HG03442 (cell line): ENCODE data around the gene UBE2N.
"Not testable (repeated sequence)": the region's sequence is repeated elsewhere in the genome, so short reads cannot be mapped to it uniquely, and the experiment has no call there.

Experiments used
- ATAC-seq: cut with Tn5 transposase; IDR thresholded peaks from one replicate; pipeline ENCODE4 v1.9.1; 2021; ENCODE audit warnings: mild to moderate bottlenecking, moderate library complexity; ENCODE audit not compliant: unreplicated experiment

Gene UBE2N

DNA sequence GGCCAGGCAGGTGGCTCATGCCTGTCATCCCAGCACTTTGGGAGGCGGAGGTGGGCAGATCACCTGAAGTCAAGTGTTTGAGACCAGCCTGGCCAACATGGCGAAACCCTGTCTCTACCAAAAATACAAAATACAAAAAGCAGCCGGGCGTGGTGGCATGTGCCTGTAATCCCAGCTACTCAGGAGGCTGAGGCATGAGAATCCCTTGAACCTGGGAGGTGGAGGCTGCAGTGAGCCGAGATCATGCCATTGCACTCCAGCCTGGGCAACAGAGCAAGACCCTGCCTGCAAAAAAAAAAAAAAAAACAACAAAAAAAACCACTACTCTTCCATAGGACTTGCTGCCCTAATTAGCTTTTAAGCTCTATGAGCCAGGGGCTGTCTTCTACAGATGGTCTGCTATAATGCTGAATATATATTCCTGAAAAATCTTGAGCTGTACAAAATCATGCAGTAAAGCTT, 59.7 kb downstream of the UBE2N start:
- not testable (repeated sequence) for ATAC-seq

DNA sequence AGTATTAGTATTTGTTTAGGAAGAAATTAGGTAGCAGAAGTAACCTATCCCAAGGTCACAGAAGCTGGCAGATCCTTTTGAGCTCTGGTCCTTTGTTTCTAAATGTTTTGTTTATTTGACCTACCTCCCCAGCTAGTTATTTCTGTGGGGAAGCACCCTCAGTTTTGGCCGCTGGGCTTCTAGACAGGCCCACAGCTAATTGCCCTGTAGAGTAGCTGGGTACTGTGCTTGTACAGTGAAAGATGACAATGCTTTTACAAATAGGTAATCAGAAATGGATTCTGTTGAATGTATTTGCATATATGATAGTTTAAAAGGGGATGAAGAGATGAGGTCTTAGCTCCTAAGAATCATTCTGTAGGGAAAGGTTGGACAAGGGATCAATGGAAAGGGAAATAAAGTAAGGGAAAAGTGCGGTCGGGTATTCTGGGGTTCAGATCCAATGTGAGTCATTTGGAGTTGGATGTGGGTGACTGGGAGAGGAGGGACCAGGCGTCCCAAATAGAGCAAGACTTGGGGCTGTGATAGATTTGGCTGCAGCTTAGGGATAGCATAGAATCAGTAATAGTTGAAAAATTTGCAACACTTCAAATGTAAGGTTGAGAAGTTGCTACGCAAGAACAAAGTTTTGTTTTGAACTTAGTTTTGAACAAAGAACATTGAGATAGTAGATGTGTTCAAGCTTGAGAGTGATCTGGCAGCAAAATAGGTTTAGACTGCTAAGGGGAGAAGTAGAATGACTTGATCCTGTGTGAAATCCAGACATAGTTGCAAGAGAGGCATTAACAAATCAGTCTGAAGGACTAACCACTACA, 60.4 kb downstream of the UBE2N start:
- ATAC-seq: no peak

- no peak for ATAC-seq
Measured at GRCh38 chr12:93380480-93381121, 61.1 kb downstream of the UBE2N start.

DNA sequence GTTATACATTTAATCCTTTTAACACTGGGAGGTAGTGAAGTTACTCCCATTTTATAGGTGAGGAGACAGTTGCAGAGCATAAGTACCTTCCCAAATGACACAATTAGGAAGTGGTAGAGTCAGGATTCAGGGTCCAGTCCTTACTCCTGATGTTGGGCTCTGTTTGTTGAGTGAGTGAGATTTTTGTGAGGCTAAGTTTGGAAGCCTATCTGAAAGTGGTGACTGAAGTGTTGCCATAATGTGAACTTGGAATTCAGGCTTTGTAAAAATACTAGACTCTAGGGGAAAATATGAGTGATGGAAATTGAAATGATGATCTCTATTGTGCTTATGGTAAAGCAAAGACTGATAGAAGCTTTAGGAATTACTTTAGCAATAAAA, 61.8 kb downstream of the UBE2N start:
- ATAC-seq: no peak

DNA sequence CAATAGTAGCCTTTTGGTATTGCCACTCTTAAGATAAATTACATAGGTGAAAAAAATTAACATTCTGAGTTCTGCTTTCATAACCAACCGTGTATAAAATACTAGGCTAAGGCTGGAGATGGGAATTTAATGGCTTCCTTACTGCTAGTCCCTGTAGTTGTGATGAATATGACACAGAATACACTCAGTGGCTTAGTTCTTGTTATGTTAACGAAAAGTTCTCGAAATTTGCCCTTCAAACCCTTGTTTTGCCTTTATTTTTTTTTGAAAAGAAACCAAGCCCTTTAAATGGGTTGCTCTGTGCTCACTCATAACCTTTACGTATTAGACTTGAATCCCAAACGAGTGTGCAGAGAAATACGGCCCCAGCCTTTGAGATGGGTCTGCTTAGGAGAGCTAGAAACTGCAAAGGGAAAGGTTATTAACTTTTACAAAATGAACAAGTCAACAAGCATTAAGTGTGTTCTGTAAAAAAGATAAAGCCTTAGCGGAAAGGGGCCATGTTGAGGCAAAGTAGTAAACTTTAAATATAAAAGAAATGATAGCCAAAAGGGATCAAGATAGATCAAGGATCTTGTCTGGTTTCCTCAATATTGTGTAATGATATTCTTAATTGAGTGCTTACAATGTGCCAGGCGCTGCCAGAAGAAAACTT, 62.3 kb downstream of the UBE2N start:
- ATAC-seq: no peak

DNA sequence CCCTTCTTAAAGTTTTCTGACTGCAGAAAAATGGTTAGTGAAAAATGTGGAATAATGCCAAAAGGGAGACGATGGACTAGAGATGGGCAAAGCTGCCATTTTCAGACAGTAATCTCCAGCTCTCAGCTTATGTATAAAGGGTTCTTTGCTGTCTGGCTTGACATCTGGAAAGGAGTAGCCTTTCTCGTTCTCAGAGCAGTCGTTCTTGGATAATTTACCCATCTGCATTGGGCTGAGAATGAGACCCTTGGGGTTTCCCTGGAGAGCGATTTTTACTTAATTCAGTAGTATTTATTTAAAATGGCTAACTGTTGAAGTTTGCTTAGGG, 62.8 kb downstream of the UBE2N start:
- ATAC-seq: no peak

DNA sequence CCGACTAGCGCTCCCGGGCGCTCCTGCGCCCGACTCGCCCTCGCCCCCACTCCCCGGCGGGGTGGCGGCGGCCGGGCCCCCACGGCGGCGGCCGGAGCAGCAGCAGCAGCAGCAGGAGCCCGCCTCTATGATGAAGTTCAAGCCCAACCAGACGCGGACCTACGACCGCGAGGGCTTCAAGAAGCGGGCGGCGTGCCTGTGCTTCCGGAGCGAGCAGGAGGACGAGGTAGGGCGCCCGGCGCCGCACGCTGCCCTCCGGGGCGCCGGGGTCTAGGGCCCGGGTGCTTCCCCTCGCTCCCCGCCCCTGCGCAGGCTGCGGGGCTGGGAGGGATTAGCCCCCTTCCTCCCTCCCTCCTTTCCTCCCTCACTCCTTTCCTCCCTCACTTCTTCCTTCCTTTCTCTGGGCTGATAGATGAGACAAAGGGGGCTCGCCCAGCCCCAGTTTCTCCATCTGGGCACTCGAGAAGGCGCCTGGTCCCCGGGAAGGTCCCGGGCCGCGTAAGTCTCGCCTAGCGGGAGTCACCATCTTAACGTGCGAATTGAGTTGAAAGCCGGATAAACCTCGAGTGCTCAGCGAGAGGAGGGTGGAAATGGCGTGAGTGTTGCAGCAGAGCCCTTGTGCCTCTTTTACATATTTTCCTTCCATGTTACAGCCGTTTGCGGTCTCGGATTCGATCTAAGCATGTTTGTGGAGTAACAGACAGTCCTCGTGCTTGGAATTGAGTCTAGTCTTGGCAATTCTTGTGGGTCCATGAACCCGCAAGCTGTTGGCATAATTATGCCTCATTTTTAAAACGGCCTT, 63.4 kb downstream of the UBE2N start:
- peak; percentile 23 for ATAC-seq

- peak; percentile 61 for ATAC-seq
Measured at GRCh38 chr12:93377252-93378195, 64.2 kb downstream of the UBE2N start, which contains the start of gene NUDT4. Gene NUDT4 (plus strand): TSS chr12:93377925. CDS start chr12:93378323, 398 bp downstream.

- no peak for ATAC-seq
Measured at GRCh38 chr12:93376436-93377251, 65.1 kb downstream of the UBE2N start.

- no peak for ATAC-seq
Measured at GRCh38 chr12:93375906-93376305, 65.8 kb downstream of the UBE2N start.

DNA sequence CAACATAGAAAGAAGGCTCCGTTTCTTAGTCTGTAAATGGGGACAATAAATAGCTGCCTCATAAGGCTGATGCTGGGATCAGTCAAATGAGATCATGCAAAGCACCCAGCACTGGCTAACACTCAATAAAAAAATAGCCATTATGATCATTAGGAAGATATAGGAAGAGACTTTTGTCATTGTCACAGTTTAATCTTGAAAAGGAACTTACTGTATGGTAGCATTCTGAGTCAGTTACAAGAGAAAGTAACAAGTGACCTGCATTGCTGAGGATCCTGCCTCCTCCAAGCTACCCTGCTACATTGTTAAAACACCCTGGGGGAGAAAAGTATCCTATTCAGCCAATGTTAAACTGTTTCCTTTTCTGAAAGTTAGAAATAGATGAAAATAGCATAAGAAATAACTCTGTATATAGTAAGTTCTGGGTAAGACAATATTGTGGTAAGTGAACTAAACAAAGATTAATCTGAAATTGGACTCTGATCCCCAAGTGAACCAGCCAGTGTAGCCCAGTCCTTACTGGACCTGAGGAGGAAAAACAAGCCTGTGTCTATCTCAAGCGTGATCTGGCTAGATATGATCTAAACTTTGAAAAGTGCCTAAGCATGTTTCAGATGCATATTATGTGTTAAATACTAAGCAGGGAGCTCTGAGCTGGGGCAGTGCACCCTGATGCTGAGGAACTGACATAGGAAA, 67.6 kb downstream of the UBE2N start:
- ATAC-seq: no peak

GRCh38 chr12:93370947-93371346, 70.8 kb downstream of the UBE2N start:
- no peak for ATAC-seq

DNA sequence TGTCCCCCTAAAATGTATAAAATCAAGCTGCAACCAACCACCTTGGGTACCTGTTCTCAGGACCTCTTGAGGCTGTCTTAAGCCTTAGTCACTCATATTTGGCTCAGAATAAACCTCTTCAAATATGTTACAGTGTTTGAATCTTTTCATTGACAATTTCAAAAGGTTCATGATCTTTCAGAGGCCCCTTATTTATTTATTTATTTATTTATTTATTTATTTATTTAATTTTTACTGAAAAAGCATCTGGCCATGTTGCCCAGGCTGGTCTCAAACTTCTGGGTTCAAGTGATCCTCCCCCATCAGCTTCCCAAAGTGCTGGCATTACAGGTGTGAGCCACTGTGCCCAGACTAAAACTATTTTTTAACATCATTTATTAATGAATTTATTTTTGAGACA, 72.2 kb downstream of the UBE2N start:
- ATAC-seq: no peak

DNA sequence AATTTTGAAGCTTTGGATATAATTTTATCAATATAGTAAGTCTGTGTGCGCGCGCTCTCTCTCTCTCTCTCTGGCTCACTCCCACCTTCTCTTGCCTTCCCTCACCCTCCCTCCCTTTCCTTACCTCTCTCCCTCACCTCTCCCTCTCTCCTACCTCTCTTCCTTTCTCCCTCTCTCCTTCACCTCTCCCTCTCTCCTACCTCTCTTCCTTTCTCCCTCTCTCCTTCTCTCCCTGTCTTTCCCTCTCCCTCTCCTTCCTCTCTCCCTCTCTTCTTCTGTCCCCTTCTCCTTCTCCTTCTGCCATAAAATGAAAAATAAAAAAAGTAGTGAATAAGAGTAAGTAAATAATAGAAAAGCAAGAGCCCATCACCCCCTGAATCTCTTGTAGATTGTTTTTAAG, 73.0 kb downstream of the UBE2N start:
- no peak for ATAC-seq

DNA sequence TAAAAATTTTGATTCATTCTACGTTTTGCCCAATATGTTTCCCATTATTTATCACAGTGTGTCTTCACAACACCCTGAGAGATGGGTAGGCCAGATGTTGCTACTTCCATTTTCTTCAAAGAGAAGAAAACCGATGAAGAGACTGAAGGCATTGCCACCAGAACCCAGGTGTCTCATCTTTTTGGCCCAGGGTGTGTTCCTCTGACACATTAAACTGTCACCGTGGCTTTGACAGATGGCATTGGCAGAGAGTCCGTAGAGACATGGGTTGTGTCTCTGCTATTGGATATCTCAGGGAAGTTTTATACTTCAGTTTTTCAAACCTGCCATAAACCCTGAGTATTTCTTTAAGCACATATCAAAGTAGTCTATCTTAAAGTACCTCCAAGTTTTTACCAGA, 75.3 kb downstream of the UBE2N start:
- no peak for ATAC-seq

DNA sequence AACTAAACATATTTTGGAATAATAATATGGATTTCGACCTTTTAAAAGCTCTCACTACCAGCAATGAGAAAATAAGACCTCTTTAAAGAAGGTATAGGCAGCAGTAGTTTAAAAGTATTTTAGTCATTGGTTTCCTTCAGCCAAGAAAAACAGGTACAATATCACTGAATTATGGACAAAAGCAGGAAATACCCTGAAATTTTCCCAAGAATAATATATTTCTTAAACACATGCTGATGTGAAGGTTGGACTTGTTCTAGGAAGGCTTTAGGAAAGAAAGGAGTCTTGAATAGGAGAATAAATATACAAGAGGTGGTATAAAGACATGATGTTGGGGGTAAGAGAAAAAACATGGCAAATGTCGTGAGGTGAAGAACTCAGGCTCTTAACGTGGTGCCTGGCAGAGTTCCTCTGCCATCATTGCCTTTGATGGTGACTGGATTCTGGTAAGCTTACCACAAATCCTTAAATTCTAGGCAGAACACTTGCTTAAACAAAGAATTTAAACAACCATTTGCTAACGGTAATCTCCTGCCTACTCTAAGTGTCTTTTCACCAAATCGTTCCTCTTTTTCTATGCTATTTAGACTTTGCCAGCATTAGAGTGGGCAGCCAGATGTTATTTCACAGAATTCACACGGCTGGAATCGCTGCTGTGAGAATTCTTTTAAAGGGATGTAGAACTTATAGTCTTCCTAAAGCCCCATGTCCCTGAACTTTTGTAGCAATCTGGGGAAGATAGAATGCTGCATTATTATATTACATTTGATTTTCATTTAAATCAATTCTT, 75.9 kb downstream of the UBE2N start:
- ATAC-seq: no peak

- ATAC-seq: no peak
Measured at GRCh38 chr12:93363841-93364297, 77.9 kb downstream of the UBE2N start.
